PC-3 (cell line): ENCODE results near the gene MAT1A.

Experiments
- CTCF ChIP-seq: fragments of 300-600 bp; sonication (generic); conservative IDR thresholded peaks from 2 replicates; pipeline ENCODE4 v1.5.1; 2017; ENCODE audit warnings: antibody characterized with exemption, low read depth, mild to moderate bottlenecking, low read length
- EZH2phosphoT487 ChIP-seq: fragments of 300-600 bp; sonication (generic); IDR thresholded peaks from 2 replicates; pipeline ENCODE4 v1.6.1; 2018; ENCODE audit warnings: mild to moderate bottlenecking, antibody characterized with exemption, low read length, borderline replicate concordance

GRCh38 chr10:80268266-80268665, 21.2 kb downstream of the MAT1A start:
- TF ChIP-seq CTCF, result no peak
- no peak for TF ChIP-seq EZH2phosphoT487
